ENCODE measurements around the gene CYB561D1.

GRCh38 chr1:109531380-109531779 lies 37.5 kb downstream of the CYB561D1 start:
- TF ChIP-seq CTCF (conservative IDR thresholded peaks at IDR 0.05), result no peak
- no peak for TF ChIP-seq EZH2 (IDR thresholded peaks at IDR 0.05; ENCODE audit: low read depth)
